LNCAP (cell line): ENCODE measurements around the gene STARD5.

ENCODE experiments used
- TF ChIP-seq, protein P1 (sequence below): fragments of 450-650 bp; IDR thresholded peaks from 2 replicates; pipeline ENCODE4 v1.5.1; 2017; ENCODE audit warnings: mild to moderate bottlenecking

Gene STARD5

GRCh38 chr15:81343371-81343770, 19.4 kb upstream of the STARD5 start:
- TF ChIP-seq, protein P1, sequence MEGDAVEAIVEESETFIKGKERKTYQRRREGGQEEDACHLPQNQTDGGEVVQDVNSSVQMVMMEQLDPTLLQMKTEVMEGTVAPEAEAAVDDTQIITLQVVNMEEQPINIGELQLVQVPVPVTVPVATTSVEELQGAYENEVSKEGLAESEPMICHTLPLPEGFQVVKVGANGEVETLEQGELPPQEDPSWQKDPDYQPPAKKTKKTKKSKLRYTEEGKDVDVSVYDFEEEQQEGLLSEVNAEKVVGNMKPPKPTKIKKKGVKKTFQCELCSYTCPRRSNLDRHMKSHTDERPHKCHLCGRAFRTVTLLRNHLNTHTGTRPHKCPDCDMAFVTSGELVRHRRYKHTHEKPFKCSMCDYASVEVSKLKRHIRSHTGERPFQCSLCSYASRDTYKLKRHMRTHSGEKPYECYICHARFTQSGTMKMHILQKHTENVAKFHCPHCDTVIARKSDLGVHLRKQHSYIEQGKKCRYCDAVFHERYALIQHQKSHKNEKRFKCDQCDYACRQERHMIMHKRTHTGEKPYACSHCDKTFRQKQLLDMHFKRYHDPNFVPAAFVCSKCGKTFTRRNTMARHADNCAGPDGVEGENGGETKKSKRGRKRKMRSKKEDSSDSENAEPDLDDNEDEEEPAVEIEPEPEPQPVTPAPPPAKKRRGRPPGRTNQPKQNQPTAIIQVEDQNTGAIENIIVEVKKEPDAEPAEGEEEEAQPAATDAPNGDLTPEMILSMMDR, result no peak

DNA sequence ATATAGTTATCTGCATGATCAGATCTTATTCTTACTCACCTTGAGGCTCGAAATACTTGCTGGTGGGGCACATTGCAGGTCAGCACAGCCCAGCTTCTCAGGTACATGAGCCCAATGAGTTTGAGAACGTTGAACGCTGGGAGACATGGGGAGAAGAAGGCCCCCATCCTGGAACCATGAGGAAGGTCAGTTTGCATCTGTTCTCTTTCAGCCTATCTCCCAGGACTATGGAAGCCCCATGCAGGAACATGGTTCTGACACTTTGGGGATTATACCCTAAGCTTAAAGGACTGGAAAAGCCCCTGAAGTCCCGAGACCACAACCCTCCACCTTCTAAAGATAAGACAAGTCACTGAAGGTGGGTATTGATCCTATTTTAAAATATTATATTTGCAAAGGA, 17.4 kb upstream of the STARD5 start:
- TF ChIP-seq, protein P1, result no peak

GRCh38 chr15:81339851-81340250, 15.9 kb upstream of the STARD5 start:
- TF ChIP-seq, protein P1, result no peak

DNA sequence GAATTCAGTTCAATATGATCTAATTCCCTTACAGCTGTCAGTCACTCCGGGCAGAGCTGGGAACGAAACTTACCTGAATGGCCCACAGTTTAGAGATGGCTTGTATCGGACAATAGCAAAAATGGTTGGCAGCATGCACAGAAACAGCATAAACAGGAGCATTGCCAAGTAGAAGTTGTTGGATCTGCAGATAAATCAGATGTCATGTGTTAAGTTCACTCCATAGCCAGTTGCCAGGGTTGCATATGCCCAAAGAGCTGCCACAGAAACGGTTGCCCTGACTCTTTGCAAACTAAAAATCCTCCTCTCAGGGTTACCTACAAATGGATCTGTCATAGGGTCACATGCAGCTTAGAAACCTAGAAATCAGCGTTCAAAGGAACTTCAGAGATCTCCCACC, 15.4 kb upstream of the STARD5 start:
- TF ChIP-seq, protein P1, result no peak

DNA sequence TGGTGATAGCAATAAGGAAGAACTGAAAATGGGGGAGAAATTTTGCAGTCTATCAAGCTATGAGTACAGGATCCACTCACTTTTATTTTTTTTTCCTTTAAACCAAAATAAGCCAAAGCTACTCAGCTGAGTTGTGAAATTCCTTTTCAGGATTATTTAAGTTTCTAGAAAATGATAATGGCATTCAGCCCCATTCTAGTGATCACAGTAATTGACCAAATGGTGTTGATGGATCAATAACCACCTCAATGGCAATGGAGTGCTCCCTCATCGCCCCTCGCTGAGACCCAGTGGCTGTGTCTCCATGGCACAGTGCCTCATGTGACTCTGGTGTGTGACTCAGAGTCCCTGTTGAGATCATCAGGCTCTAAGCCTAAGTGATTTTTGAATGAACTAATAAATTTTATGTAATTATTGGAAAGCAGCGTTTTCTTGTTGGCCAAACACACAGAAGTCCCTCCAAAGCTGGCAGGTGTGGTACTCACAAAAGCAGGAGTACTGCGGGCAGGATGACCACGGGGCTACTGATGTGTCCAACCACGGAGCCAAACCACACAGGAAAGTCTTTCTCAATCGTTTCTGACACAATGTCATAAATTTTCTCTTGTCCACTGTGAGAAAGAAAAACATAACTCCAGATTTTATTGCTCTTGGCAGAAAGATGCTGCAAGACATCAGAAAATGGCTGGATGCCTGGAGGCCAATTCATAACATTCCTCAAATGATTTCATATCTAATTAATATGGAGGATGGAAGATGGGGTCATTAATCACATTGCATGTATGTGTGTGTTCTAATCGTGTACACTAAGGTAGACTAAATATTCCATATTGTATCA, 14.4 kb upstream of the STARD5 start:
- TF ChIP-seq, protein P1, result no peak

DNA sequence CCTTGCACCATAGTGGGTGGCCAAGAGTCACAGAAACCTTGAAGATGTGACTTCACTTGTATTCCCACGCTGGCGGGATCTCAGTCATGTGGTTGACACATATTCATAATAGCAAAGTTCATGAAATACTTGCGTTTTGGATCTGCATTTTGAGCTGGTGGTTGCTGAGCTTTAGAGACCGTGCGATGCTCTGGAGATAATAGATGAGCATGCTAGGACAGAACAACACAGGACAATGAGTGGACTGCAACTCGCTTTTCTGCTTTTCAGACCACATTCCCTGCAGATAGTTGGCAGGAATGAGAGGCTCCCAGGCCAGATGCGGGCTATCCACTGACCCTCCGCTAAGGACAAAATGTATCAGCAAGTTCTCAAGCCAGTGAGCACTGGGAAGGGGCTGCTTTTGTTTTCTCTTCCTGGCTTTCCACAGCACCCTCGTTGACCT, 13.8 kb upstream of the STARD5 start:
- TF ChIP-seq, protein P1, result no peak

DNA sequence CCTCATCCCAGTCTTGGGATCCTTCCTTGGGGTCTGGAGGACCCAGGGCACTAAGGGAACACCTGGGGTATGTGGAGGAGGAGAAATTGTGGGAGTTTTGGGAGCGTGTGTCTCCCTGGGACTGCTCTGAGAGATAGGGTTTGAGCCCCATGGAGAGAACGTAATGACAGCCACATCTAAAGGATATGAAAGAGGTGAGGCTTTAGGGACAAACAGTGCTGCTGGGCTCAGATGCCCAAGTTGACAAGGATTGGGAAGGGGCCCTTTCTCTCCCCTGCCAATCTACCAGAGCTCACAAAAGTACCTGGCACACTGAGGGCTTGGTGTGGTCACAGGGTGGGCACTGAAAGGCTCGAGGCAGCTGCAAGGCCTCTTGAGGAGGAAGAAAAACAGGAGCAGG, 13.3 kb upstream of the STARD5 start:
- TF ChIP-seq, protein P1, result no peak
